ENCODE data around the gene CLCNKA.
"Not testable (repeated sequence)": the region's sequence is repeated elsewhere in the genome, so short reads cannot be mapped to it uniquely, and the experiment has no call there.

GRCh38 chr1:16026302-16026701, 4.5 kb downstream of the CLCNKA start:
- TF ChIP-seq POLR2A, CTCF (IDR thresholded peaks at IDR 0.05): not testable (repeated sequence)

Measured in lower leg skin (tissue), 3 donors.